WERI-Rb-1 (cell line): ENCODE results near the gene ATXN7L1.

Experiments
- DNase-seq: peaks from one replicate; pipeline ENCODE4 v3.0.0-alpha.2; 2020
- H3K27ac ChIP-seq: fragments of 250-450 bp; sonication (Bioruptor Pico); 2 replicates; pipeline ENCODE4 v1.5.1; 2020; ENCODE audit warnings: mild to moderate bottlenecking, moderate library complexity
- H3K27me3 ChIP-seq: fragments of 250-450 bp; sonication (Bioruptor Pico); 2 replicates; pipeline ENCODE4 v1.5.1; 2021; ENCODE audit warnings: mild to moderate bottlenecking, low read depth, moderate library complexity; ENCODE audit not compliant: insufficient read depth, severe bottlenecking
- H3K36me3 ChIP-seq: fragments of 250-450 bp; sonication (Bioruptor Pico); 2 replicates; pipeline ENCODE4 v1.5.1; 2020; ENCODE audit warnings: mild to moderate bottlenecking, moderate library complexity
- H3K4me3 ChIP-seq: 2 replicates; pipeline ENCODE4 v1.5.1; 2011; ENCODE audit warnings: low read depth, mild to moderate bottlenecking, control low read depth, low read length
- H3K9me3 ChIP-seq: fragments of 250-450 bp; sonication (Bioruptor Pico); 2 replicates; pipeline ENCODE4 v1.5.1; 2021; ENCODE audit warnings: mild to moderate bottlenecking, moderate library complexity; ENCODE audit not compliant: severe bottlenecking
- TF ChIP-seq, protein P1 (sequence below): IDR thresholded peaks from 2 replicates; pipeline ENCODE4 v1.5.1; 2011; ENCODE audit warnings: low read depth, mild to moderate bottlenecking, control low read depth, inconsistent platforms, low read length

ATXN7L1 gene

DNA sequence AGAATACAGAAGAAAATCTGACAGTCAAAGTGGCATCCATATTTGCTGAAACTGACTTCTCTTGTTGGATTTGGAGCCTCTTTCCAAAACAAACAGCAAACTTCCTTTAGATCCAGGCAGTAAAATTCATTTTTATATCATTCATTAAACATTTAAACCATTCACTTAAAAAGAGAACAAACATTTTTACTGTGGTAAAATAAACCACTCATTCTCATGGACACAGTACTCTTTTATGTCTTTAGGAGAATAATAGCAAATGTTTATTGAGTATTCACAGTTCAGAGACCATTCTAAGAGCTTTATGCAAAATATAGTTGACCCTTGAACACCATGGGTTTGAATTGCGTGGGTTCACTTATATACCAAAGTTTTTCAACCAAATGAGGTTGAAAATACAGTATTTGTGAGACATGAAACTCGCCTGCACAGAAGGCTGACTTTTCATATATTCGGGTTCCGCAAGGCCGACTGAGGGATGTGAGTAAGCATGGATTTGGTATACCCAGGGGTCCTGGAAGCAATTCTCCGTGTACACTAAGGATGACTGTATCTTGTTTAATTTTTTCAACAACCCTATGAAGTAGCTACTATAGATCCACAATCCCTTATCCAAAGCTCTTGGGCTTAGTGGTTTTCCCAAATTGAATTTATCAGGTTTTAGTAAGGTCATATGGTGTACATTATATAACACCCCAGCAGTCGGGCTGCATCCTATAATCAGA lies 49.1 kb downstream of the ATXN7L1 start:
- H3K9me3 ChIP-seq, result no peaks in the 10 kb centered on the region
- no peak for DNase-seq
- no peak overlapping the region for H3K4me3 ChIP-seq
- TF ChIP-seq, protein P1, sequence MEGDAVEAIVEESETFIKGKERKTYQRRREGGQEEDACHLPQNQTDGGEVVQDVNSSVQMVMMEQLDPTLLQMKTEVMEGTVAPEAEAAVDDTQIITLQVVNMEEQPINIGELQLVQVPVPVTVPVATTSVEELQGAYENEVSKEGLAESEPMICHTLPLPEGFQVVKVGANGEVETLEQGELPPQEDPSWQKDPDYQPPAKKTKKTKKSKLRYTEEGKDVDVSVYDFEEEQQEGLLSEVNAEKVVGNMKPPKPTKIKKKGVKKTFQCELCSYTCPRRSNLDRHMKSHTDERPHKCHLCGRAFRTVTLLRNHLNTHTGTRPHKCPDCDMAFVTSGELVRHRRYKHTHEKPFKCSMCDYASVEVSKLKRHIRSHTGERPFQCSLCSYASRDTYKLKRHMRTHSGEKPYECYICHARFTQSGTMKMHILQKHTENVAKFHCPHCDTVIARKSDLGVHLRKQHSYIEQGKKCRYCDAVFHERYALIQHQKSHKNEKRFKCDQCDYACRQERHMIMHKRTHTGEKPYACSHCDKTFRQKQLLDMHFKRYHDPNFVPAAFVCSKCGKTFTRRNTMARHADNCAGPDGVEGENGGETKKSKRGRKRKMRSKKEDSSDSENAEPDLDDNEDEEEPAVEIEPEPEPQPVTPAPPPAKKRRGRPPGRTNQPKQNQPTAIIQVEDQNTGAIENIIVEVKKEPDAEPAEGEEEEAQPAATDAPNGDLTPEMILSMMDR, result no peak
- no peaks in the 10 kb centered on the region for H3K27me3 ChIP-seq
- H3K36me3 ChIP-seq, result no peaks in the 10 kb centered on the region
- H3K27ac ChIP-seq, result no peak overlapping the region

DNA sequence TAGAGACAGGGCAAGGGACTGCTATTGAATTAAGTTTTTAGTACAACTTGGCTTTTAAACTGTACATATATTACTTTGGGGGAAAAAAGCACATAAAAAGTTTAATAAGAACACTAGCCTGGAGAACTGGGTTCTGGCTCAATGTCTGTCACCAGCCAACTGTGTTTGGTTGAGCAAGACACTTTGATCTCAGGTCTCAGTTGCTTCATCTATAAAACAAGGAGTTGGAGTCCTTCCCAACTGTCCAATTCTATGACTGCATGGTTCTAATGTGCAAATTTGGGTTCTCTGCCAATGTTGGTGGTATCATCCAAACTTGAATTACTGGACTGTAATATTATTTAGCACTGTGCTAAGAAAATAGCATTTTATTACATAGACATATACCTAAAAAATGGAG lies 50.3 kb downstream of the ATXN7L1 start:
- Histone ChIP-seq H3K27ac (no peak overlapping the region), H3K36me3 (no peaks in the 10 kb centered on the region), H3K4me3 (no peak overlapping the region), H3K27me3 (no peaks in the 10 kb centered on the region), H3K9me3 (no peaks in the 10 kb centered on the region)
- DNase-seq, result no peak
- TF ChIP-seq, protein P1, result no peak

DNA sequence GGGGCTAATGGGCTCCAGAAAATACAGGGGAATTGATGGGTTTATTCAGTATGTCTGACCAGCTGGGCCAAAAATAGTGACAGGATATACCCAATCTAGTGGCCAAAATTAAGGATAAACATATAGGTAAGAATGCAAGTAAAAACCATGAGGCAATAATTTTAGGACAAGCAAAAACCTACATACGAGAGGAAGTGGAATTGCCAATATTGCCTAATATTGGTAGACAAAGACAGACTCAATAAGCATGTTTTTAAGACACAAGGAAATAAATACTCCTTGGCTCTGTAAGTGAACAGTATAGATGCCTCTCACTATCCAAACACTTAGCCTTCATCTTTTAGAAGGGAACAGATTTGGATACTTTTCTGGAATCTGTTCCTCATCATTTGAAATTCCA lies 51.0 kb downstream of the ATXN7L1 start:
- TF ChIP-seq, protein P1, result no peak
- Histone ChIP-seq H3K27me3 (no peaks in the 10 kb centered on the region), H3K9me3 (no peaks in the 10 kb centered on the region), H3K4me3 (no peak overlapping the region), H3K36me3 (no peaks in the 10 kb centered on the region), H3K27ac (no peak overlapping the region)
- DNase-seq, result no peak

DNA sequence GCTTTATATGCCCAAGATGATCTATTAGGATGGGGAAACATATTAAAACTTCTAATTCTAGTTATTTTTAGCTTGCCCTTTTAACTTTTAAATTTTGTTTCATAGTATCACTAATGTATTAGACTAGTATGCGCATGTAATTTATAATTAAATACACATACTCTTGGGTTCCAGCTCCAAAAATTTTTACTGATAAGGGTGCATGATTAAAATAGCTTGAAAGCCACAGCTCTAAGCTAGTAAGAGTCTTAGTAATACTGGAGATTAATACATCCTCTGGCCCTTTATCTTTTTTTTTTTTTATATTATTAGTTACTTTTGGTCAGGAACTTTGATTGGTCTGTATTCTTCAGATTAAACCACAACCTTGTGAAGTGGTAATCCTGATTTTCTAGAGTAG lies 53.6 kb downstream of the ATXN7L1 start:
- Histone ChIP-seq H3K27ac (no peak overlapping the region), H3K36me3 (no peaks in the 10 kb centered on the region), H3K4me3 (no peak overlapping the region), H3K9me3 (no peaks in the 10 kb centered on the region), H3K27me3 (no peaks in the 10 kb centered on the region)
- no peak for DNase-seq
- TF ChIP-seq, protein P1, result no peak

DNA sequence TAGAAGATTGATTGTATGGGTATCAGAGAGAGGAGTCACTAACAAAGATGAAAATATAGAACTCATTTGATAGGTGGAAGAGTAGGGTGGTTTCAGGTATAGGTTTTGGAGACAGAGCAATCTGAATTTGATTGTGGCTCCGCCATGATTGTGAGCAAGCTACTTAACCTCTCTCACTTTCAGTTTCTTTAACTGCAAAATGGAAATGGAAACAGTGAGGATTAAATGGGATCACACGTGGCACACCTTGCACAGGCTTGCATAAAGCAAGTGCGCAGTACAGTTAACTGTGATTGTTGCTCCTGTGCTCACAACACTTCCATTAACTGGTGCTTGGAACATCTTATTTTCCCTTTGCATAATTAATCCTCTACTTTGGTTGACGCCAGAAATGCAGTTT lies 54.9 kb downstream of the ATXN7L1 start:
- H3K4me3 ChIP-seq, result no peak overlapping the region
- TF ChIP-seq, protein P1, result no peak
- no peaks in the 10 kb centered on the region for H3K9me3 ChIP-seq
- H3K36me3 ChIP-seq, result no peaks in the 10 kb centered on the region
- no peak for DNase-seq
- H3K27ac ChIP-seq, result no peak overlapping the region
- H3K27me3 ChIP-seq, result no peaks in the 10 kb centered on the region
